Mesenchymal stem cell (in vitro differentiated cells and primary cell): ENCODE data around the gene ALDH2.

ENCODE experiments used
- DNase-seq: peaks from one replicate; pipeline ENCODE4 v3.0.0-alpha.2; 2013
- H2AFZ ChIP-seq: one replicate; pipeline ENCODE4 v1.6.1; 2013; ENCODE audit warnings: low read depth, mild to moderate bottlenecking, control low read depth, inconsistent platforms, low read length, moderate library complexity
- H2AK5ac ChIP-seq: 2 replicates; pipeline ENCODE4 v1.6.1; 2013; ENCODE audit warnings: low read length, moderate library complexity, mild to moderate bottlenecking, inconsistent platforms; ENCODE audit not compliant: severe bottlenecking
- H2BK120ac ChIP-seq: one replicate; pipeline ENCODE4 v1.6.1; 2013; ENCODE audit warnings: low read depth, mild to moderate bottlenecking, inconsistent platforms, low read length, moderate library complexity
- H2BK12ac ChIP-seq, 2 experiments: one replicate each; pipeline ENCODE4 v1.6.1; 2013; ENCODE audit warnings: inconsistent platforms in 2 of 2, low read length in 2 of 2, mild to moderate bottlenecking in 2 of 2, moderate library complexity in 2 of 2, control low read depth in 1 of 2
- H2BK15ac ChIP-seq: one replicate; pipeline ENCODE4 v1.6.1; 2013; ENCODE audit warnings: mild to moderate bottlenecking, low read depth, inconsistent platforms; ENCODE audit not compliant: poor library complexity, severe bottlenecking
- H2BK5ac ChIP-seq: 2 replicates; pipeline ENCODE4 v1.6.1; 2013; ENCODE audit warnings: low read depth, mild to moderate bottlenecking, low read length, control low read depth, inconsistent platforms; ENCODE audit not compliant: poor library complexity, severe bottlenecking
- H3K14ac ChIP-seq, 2 experiments: one replicate each; pipeline ENCODE4 v1.6.1; 2013; ENCODE audit warnings: inconsistent platforms in 2 of 2, low read length in 2 of 2, control low read depth in 1 of 2, mild to moderate bottlenecking in 1 of 2, moderate library complexity in 1 of 2
- H3K18ac ChIP-seq, 2 experiments: one replicate each; pipeline ENCODE4 v1.6.1; 2013; ENCODE audit warnings: inconsistent platforms in 2 of 2, low read length in 2 of 2, control low read depth in 1 of 2, low read depth in 1 of 2, mild to moderate bottlenecking in 1 of 2
- H3K23ac ChIP-seq, 2 experiments: one replicate each; pipeline ENCODE4 v1.6.1; 2013; ENCODE audit warnings: inconsistent platforms in 2 of 2, low read length in 2 of 2, mild to moderate bottlenecking in 2 of 2, moderate library complexity in 2 of 2, control low read depth in 1 of 2
- H3K27ac ChIP-seq: 2 replicates; pipeline ENCODE4 v1.5.1; 2013; ENCODE audit warnings: mild to moderate bottlenecking, moderate library complexity, low read length, control low read depth, inconsistent platforms; ENCODE audit not compliant: poor library complexity, severe bottlenecking
- H3K27me3 ChIP-seq, 2 experiments: 2 replicates each; pipeline versions ENCODE4 v1.6.1 to v1.7.0; 2013; ENCODE audit warnings: low read length in 2 of 2, mild to moderate bottlenecking in 2 of 2, moderate library complexity in 2 of 2, control low read depth in 1 of 2, inconsistent platforms in 1 of 2; ENCODE audit not compliant: control insufficient read depth in 1 of 2, insufficient read depth in 1 of 2
- H3K36me3 ChIP-seq, 2 experiments: 2 replicates each; pipeline versions ENCODE4 v1.6.1 to v1.7.0; 2013; ENCODE audit warnings: low read length in 2 of 2, control low read depth in 1 of 2, inconsistent platforms in 1 of 2, low read depth in 1 of 2, mild to moderate bottlenecking in 1 of 2; ENCODE audit not compliant: insufficient read depth in 2 of 2, control insufficient read depth in 1 of 2
- H3K4ac ChIP-seq, 2 experiments: one replicate each; pipeline ENCODE4 v1.6.1; 2013; ENCODE audit warnings: inconsistent platforms in 2 of 2, low read length in 2 of 2, mild to moderate bottlenecking in 2 of 2, moderate library complexity in 2 of 2, control low read depth in 1 of 2, low read depth in 1 of 2
- H3K4me1 ChIP-seq: 2 replicates; pipeline ENCODE4 v1.6.1; 2013; ENCODE audit warnings: low read depth, low read length, control low read depth; ENCODE audit not compliant: control insufficient read depth, insufficient read depth
- H3K4me2 ChIP-seq: 2 replicates; pipeline ENCODE4 v1.6.1; 2013; ENCODE audit warnings: low read length, mild to moderate bottlenecking, inconsistent platforms; ENCODE audit not compliant: poor library complexity, severe bottlenecking
- H3K4me3 ChIP-seq, 2 experiments: 2 replicates each; pipeline versions ENCODE4 v1.5.1 to v1.7.0; 2013; ENCODE audit warnings: low read length in 2 of 2, mild to moderate bottlenecking in 2 of 2, control low read depth in 1 of 2, low read depth in 1 of 2; ENCODE audit not compliant: insufficient read depth in 1 of 2
- H3K79me1 ChIP-seq: replicated peaks from 2 replicates; pipeline ENCODE4 v1.6.1; 2013; ENCODE audit warnings: mild to moderate bottlenecking, control low read depth, low read length, inconsistent platforms; ENCODE audit not compliant: poor library complexity, severe bottlenecking
- H3K9ac ChIP-seq: 2 replicates; pipeline ENCODE4 v1.7.0; 2013; ENCODE audit warnings: mild to moderate bottlenecking, low read length, moderate library complexity
- H3K9me3 ChIP-seq: 2 replicates; pipeline ENCODE4 v1.7.0; 2013; ENCODE audit warnings: mild to moderate bottlenecking, low read length; ENCODE audit not compliant: control insufficient read depth
- H4K8ac ChIP-seq: one replicate; pipeline ENCODE4 v1.6.1; 2013; ENCODE audit warnings: inconsistent platforms, mild to moderate bottlenecking, low read length, moderate library complexity
- H4K91ac ChIP-seq: one replicate; pipeline ENCODE4 v1.6.1; 2013; ENCODE audit warnings: mild to moderate bottlenecking, low read length, inconsistent platforms
- WGBS: methylation state at CpG from one replicate; pipeline ENCODE4 v1.1.7; 2013; ENCODE audit warnings: mixed read lengths; 5-methylcytosine and 5-hydroxymethylcytosine counted together

Gene ALDH2

DNA sequence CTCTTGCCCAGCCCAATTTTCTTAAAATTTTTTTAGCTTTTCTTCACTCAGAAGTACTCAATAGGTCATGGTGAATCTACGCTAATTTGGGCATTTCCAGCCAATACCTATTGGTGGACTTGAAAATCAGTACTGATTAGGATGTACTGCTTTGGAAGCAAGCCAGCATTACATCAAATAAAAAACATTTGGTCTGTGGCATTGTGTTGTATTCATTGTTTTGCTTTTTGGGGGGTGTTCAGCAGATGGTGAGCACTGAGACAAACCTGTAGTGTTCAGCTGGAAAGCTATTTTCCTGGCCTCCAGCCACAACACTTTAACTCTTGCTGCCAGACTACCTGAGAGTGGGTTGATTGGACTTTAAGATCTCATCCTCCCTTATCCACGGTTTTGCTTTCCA lies 79.3 kb downstream of the ALDH2 start:
- peaks cover 8% of the 10 kb centered on the region for H3K9me3 ChIP-seq
- peaks cover 7% of the 10 kb centered on the region for H3K79me1 ChIP-seq
- H2BK12ac ChIP-seq = no peak overlapping the region
- no peak overlapping the region for H3K14ac ChIP-seq
- H2BK5ac ChIP-seq = no peak overlapping the region
- H3K4ac ChIP-seq = no peak overlapping the region
- H2BK120ac ChIP-seq = no peak overlapping the region
- H3K18ac ChIP-seq = no peak overlapping the region
- no peak overlapping the region for H3K4me2 ChIP-seq
- no peak overlapping the region for H3K9ac ChIP-seq
- WGBS = 100% methylated on average over 1 of the region's 2 CpGs
- no peak for DNase-seq
- H2BK15ac ChIP-seq = no peak overlapping the region
- H3K4me1 ChIP-seq = peaks cover 7% of the 10 kb centered on the region
- no peak overlapping the region for H4K91ac ChIP-seq
- H3K4me3 ChIP-seq = no peak overlapping the region
- H3K27ac ChIP-seq = no peak overlapping the region
- H4K8ac ChIP-seq = no peak overlapping the region
- H3K36me3 ChIP-seq = peaks cover 10 to 20% of the 10 kb centered on the region in 2 experiments
- H2AFZ ChIP-seq = no peak overlapping the region
- no peak overlapping the region for H3K23ac ChIP-seq
- H2AK5ac ChIP-seq = no peak overlapping the region
- H3K27me3 ChIP-seq = no peaks in the 10 kb centered on the region

DNA sequence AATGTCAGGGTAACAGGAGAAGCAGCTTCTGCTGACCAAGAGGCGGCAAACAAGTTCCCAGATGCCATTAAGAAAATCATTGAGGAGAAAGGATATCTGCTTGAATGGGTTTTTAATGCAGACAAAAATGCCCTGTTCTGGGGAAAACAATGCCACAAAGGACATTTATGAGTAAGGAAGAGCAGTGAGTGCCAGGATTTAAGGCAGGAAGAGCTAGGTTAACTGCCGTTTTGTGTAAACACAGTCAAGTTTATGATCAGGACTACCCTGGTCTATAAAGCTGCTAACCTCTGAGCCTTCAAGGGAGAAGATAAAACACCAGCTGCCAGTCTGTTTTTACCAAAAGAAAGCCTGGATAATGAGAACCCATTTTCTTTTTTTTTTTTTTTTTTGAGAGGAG lies 83.8 kb downstream of the ALDH2 start:
- H3K4me3 ChIP-seq = no peak overlapping the region
- no peak overlapping the region for H3K4me2 ChIP-seq
- no peak overlapping the region for H3K4ac ChIP-seq
- 65% methylated on average over 2 of the region's 2 CpGs for WGBS
- H4K91ac ChIP-seq = no peak overlapping the region
- no peak overlapping the region for H2AK5ac ChIP-seq
- H3K23ac ChIP-seq = no peak overlapping the region
- H3K9me3 ChIP-seq = peaks cover 8% of the 10 kb centered on the region
- H2BK5ac ChIP-seq = no peak overlapping the region
- peaks cover 6 to 22% of the 10 kb centered on the region in 2 experiments for H3K36me3 ChIP-seq
- H2BK120ac ChIP-seq = no peak overlapping the region
- no peaks in the 10 kb centered on the region for H3K27me3 ChIP-seq
- no peak overlapping the region for H2BK15ac ChIP-seq
- no peak overlapping the region for H2AFZ ChIP-seq
- no peak overlapping the region for H2BK12ac ChIP-seq
- no peak overlapping the region for H3K27ac ChIP-seq
- no peak overlapping the region for H3K9ac ChIP-seq
- peaks cover 13% of the 10 kb centered on the region for H3K79me1 ChIP-seq
- no peak overlapping the region for H3K14ac ChIP-seq
- no peak for DNase-seq
- no peak overlapping the region for H4K8ac ChIP-seq
- H3K18ac ChIP-seq = no peak overlapping the region
- H3K4me1 ChIP-seq = no peaks in the 10 kb centered on the region

DNA sequence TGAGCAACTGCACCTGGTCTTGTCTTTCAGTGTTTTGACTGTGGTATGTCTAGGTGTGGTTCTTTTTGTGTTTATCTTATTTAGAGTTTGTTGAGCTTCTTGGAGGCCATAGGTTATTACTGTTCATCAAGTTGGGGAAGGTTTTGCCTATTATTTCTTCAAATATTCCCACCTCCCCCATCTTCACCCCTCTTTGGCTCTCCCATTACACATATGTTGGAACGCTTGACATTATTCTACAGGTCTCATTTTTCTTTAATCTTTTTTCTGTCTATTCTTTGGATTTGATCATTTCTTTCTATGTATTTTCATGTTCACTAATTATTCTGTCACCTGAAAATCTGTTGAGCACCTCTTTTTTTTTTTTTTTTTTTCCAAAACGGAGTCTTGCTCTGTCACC lies 91.5 kb downstream of the ALDH2 start:
- peaks cover 6% of the 10 kb centered on the region for H3K79me1 ChIP-seq
- H2BK5ac ChIP-seq = no peak overlapping the region
- H3K4me1 ChIP-seq = peaks cover 3% of the 10 kb centered on the region
- DNase-seq = no peak
- no peak overlapping the region for H2BK120ac ChIP-seq
- H3K9me3 ChIP-seq = no peaks in the 10 kb centered on the region
- H3K14ac ChIP-seq = no peak overlapping the region
- no peak overlapping the region for H2BK12ac ChIP-seq
- H3K4me2 ChIP-seq = no peak overlapping the region
- H2AK5ac ChIP-seq = no peak overlapping the region
- no peaks in the 10 kb centered on the region for H3K27me3 ChIP-seq
- no peak overlapping the region for H3K4me3 ChIP-seq
- no peak overlapping the region for H3K18ac ChIP-seq
- H3K27ac ChIP-seq = no peak overlapping the region
- H2BK15ac ChIP-seq = no peak overlapping the region
- no peak overlapping the region for H4K91ac ChIP-seq
- H2AFZ ChIP-seq = no peak overlapping the region
- no peak overlapping the region for H3K23ac ChIP-seq
- no peak overlapping the region for H3K9ac ChIP-seq
- 89% methylated on average over 1 of the region's 2 CpGs for WGBS
- no peak overlapping the region for H3K4ac ChIP-seq
- H4K8ac ChIP-seq = no peak overlapping the region
- peaks cover 7 to 10% of the 10 kb centered on the region in 2 experiments for H3K36me3 ChIP-seq

DNA sequence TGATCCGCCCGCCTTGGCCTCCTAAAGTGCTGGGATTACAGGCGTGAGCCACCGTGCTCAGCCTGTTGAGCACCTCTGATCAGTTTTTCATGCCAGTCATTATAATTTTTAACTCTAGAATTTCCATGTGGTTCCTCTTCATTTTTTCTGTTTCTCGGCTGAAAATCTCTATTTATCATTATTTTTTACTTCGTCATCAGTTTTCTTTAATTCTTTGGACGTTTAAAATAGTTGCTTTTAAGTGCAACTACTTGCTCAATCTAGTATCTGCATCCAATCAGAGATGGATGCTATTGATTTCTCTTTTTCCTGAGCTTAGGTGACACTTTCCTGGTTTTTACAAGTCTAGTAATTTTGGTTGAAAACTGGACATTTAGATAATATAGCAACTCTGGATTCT lies 92.0 kb downstream of the ALDH2 start:
- H3K4me1 ChIP-seq = peaks cover 3% of the 10 kb centered on the region
- peaks cover 8% of the 10 kb centered on the region for H3K79me1 ChIP-seq
- no peak overlapping the region for H2AFZ ChIP-seq
- H3K23ac ChIP-seq = no peak overlapping the region
- no peak overlapping the region for H2AK5ac ChIP-seq
- 96% methylated on average over 7 of the region's 7 CpGs for WGBS
- no peak overlapping the region for H2BK15ac ChIP-seq
- H4K91ac ChIP-seq = no peak overlapping the region
- H3K27me3 ChIP-seq = no peaks in the 10 kb centered on the region
- H2BK120ac ChIP-seq = no peak overlapping the region
- H3K4ac ChIP-seq = no peak overlapping the region
- no peak overlapping the region for H3K4me2 ChIP-seq
- H3K36me3 ChIP-seq = peaks cover 7 to 12% of the 10 kb centered on the region in 2 experiments
- no peak overlapping the region for H3K4me3 ChIP-seq
- H3K14ac ChIP-seq = no peak overlapping the region
- no peak overlapping the region for H3K9ac ChIP-seq
- H3K27ac ChIP-seq = no peak overlapping the region
- no peak overlapping the region for H2BK5ac ChIP-seq
- H4K8ac ChIP-seq = no peak overlapping the region
- H3K9me3 ChIP-seq = no peaks in the 10 kb centered on the region
- no peak for DNase-seq
- no peak overlapping the region for H2BK12ac ChIP-seq
- H3K18ac ChIP-seq = no peak overlapping the region
